H9 (cell line): Measurements from ENCODE around the gene ZNF329. TPM values are rescaled to one million over a fixed set of nuclear protein-coding genes. Genes with fewer than 3 reads are reported as not detected.
A peak's percentile ranks its signal among the peaks of the same experiment; 100 is the strongest.

Experiments
- DNase-seq: peaks from one replicate; pipeline ENCODE4 v3.0.0-alpha.2; 2017
- H2AFZ ChIP-seq: one replicate; pipeline ENCODE4 v1.6.1; 2013; ENCODE audit warnings: mild to moderate bottlenecking, low read length, control low read depth, moderate library complexity
- H2AK5ac ChIP-seq: 2 replicates; pipeline ENCODE4 v1.6.1; 2013; ENCODE audit warnings: low read length, control low read depth, mixed read lengths; ENCODE audit not compliant: insufficient read length
- H2BK120ac ChIP-seq: one replicate; pipeline ENCODE4 v1.6.1; 2013; ENCODE audit warnings: low read depth, mild to moderate bottlenecking, low read length, control low read depth, inconsistent platforms; ENCODE audit not compliant: poor library complexity, severe bottlenecking
- H2BK12ac ChIP-seq: 2 replicates; pipeline ENCODE4 v1.6.1; 2013; ENCODE audit warnings: low read length, control low read depth, mixed read lengths, low read depth; ENCODE audit not compliant: insufficient read length
- H2BK15ac ChIP-seq: 2 replicates; pipeline ENCODE4 v1.6.1; 2013; ENCODE audit warnings: low read depth, low read length, control low read depth
- H2BK20ac ChIP-seq: one replicate; pipeline ENCODE4 v1.6.1; 2013; ENCODE audit warnings: low read depth, mild to moderate bottlenecking, low read length, control low read depth, inconsistent platforms; ENCODE audit not compliant: poor library complexity, severe bottlenecking
- H2BK5ac ChIP-seq: 2 replicates; pipeline ENCODE4 v1.6.1; 2013; ENCODE audit warnings: low read length, control low read depth, mixed read lengths; ENCODE audit not compliant: insufficient read length
- H3K14ac ChIP-seq: 2 replicates; pipeline ENCODE4 v1.6.1; 2013; ENCODE audit warnings: low read length, control low read depth; ENCODE audit not compliant: insufficient read depth
- H3K18ac ChIP-seq: 2 replicates; pipeline ENCODE4 v1.6.1; 2013; ENCODE audit warnings: low read depth, mild to moderate bottlenecking, mixed read lengths, low read length, control low read depth; ENCODE audit not compliant: insufficient read length
- H3K23ac ChIP-seq: 2 replicates; pipeline ENCODE4 v1.6.1; 2013; ENCODE audit warnings: low read length, control low read depth, mixed read lengths, low read depth; ENCODE audit not compliant: insufficient read length
- H3K23me2 ChIP-seq: 2 replicates; pipeline ENCODE4 v1.6.1; 2013; ENCODE audit warnings: low read depth, mild to moderate bottlenecking, mixed read lengths, low read length, control low read depth; ENCODE audit not compliant: insufficient read length, poor library complexity, severe bottlenecking
- H3K27ac ChIP-seq: 2 replicates; pipeline ENCODE4 v1.5.1; 2013; ENCODE audit warnings: low read length, control low read depth, mixed read lengths, low read depth; ENCODE audit not compliant: insufficient read length
- H3K27me3 ChIP-seq: 2 replicates; pipeline ENCODE4 v1.6.1; 2013; ENCODE audit warnings: low read length, control low read depth, inconsistent platforms; ENCODE audit not compliant: insufficient read depth
- H3K4ac ChIP-seq: 2 replicates; pipeline ENCODE4 v1.6.1; 2013; ENCODE audit warnings: low read depth, mild to moderate bottlenecking, control low read depth, inconsistent platforms, low read length, moderate library complexity
- H3K4me1 ChIP-seq: 2 replicates; pipeline ENCODE4 v1.6.1; 2013; ENCODE audit warnings: low read length, control low read depth, inconsistent platforms; ENCODE audit not compliant: insufficient read depth
- H3K4me2 ChIP-seq: 2 replicates; pipeline ENCODE4 v1.6.1; 2013; ENCODE audit warnings: low read length, control low read depth, mixed read lengths; ENCODE audit not compliant: insufficient read length, insufficient read depth
- H3K56ac ChIP-seq: 2 replicates; pipeline ENCODE4 v1.6.1; 2013; ENCODE audit warnings: low read depth, mild to moderate bottlenecking, mixed read lengths, low read length, control low read depth; ENCODE audit not compliant: insufficient read length
- H3K79me1 ChIP-seq: 2 replicates; pipeline ENCODE4 v1.6.1; 2013; ENCODE audit warnings: low read depth, mild to moderate bottlenecking, moderate library complexity, low read length, control low read depth, inconsistent platforms; ENCODE audit not compliant: insufficient read depth, poor library complexity, severe bottlenecking
- H3K79me2 ChIP-seq: 2 replicates; pipeline ENCODE4 v1.6.1; 2013; ENCODE audit warnings: low read length, control low read depth, inconsistent platforms; ENCODE audit not compliant: insufficient read depth
- H3K9ac ChIP-seq: 2 replicates; pipeline ENCODE4 v1.6.1; 2013; ENCODE audit warnings: low read length, control low read depth, mixed read lengths; ENCODE audit not compliant: insufficient read length; ENCODE audit errors: extremely low read depth
- H3K9me3 ChIP-seq: one replicate; pipeline ENCODE4 v1.6.1; 2013; ENCODE audit warnings: low read depth, low read length, inconsistent platforms; ENCODE audit not compliant: control insufficient read depth
- H3T11ph ChIP-seq: one replicate; pipeline ENCODE4 v1.6.1; 2013; ENCODE audit warnings: mild to moderate bottlenecking, low read length, control low read depth, inconsistent platforms
- H4K20me1 ChIP-seq: one replicate; pipeline ENCODE4 v1.6.1; 2013; ENCODE audit not compliant: control insufficient read depth, insufficient read length, insufficient read depth
- H4K5ac ChIP-seq: 2 replicates; pipeline ENCODE4 v1.6.1; 2013; ENCODE audit warnings: low read depth, mild to moderate bottlenecking, mixed read lengths, low read length, control low read depth; ENCODE audit not compliant: insufficient read length
- H4K8ac ChIP-seq: replicated peaks from 2 replicates; pipeline ENCODE4 v1.6.1; 2013; ENCODE audit warnings: low read length, control low read depth, mixed read lengths, low read depth; ENCODE audit not compliant: insufficient read length
- H4K91ac ChIP-seq: 2 replicates; pipeline ENCODE4 v1.6.1; 2013; ENCODE audit warnings: low read depth, mild to moderate bottlenecking, moderate library complexity, mixed read lengths, low read length, control low read depth; ENCODE audit not compliant: insufficient read length
- H3K27ac Mint-ChIP-seq, 3 experiments: 2 replicates in 2 of 3; 3 replicates in 1 of 3; pipeline ENCODE4 v1.8.0; 2020 to 2021; ENCODE audit warnings: mixed read lengths in 3 of 3, mild to moderate bottlenecking in 1 of 3, moderate library complexity in 1 of 3
- H3K27me3 Mint-ChIP-seq: 2 replicates; pipeline ENCODE4 v1.8.0; 2021; ENCODE audit warnings: low read depth, mild to moderate bottlenecking, moderate library complexity, mixed read lengths
- H3K36me3 Mint-ChIP-seq, 3 experiments: 2 replicates in 2 of 3; 3 replicates in 1 of 3; pipeline ENCODE4 v1.8.0; 2020 to 2021; ENCODE audit warnings: low read depth in 3 of 3, mixed read lengths in 3 of 3; ENCODE audit not compliant: insufficient read depth in 1 of 3
- H3K4me1 Mint-ChIP-seq, 2 experiments: 2 replicates each; pipeline ENCODE4 v1.8.0; 2020; ENCODE audit warnings: mixed read lengths in 2 of 2
- H3K4me3 Mint-ChIP-seq, 2 experiments: 2 replicates in 1 of 2; 3 replicates in 1 of 2; pipeline ENCODE4 v1.8.0; 2020 to 2021; ENCODE audit warnings: mild to moderate bottlenecking in 2 of 2, mixed read lengths in 2 of 2, moderate library complexity in 1 of 2
- H3K9me3 Mint-ChIP-seq, 2 experiments: 2 replicates in 1 of 2; 3 replicates in 1 of 2; pipeline ENCODE4 v1.8.0; 2020; ENCODE audit warnings: mild to moderate bottlenecking in 2 of 2, mixed read lengths in 2 of 2, moderate library complexity in 1 of 2
- WGBS: extraction: QIAGEN DNeasy Blood & Tissue Kit; methylation state at CpG from one replicate; pipeline ENCODE4 v1.1.7; 2013; ENCODE audit warnings: missing lambda C conversion rate, low lambda C conversion rate, mixed read lengths; ENCODE audit not compliant: insufficient read length; ENCODE audit errors: extremely low coverage; 5-methylcytosine and 5-hydroxymethylcytosine counted together
- total RNA-seq: library from RNA; stranded (reverse); gene quantifications from 2 replicates; pipeline ENCODE4 v1.2.1, GENCODE V29; 2021
- TF ChIP-seq, protein P1 (sequence below): fragments of 200-600 bp; sonication (generic); conservative IDR thresholded peaks from 3 replicates; pipeline ENCODE4 v1.8.0; 2021; ENCODE audit warnings: antibody characterized with exemption, mild to moderate bottlenecking

Gene ZNF329
- total RNA-seq, 1 experiment from 2014 or later, result 12.1 TPM

DNA sequence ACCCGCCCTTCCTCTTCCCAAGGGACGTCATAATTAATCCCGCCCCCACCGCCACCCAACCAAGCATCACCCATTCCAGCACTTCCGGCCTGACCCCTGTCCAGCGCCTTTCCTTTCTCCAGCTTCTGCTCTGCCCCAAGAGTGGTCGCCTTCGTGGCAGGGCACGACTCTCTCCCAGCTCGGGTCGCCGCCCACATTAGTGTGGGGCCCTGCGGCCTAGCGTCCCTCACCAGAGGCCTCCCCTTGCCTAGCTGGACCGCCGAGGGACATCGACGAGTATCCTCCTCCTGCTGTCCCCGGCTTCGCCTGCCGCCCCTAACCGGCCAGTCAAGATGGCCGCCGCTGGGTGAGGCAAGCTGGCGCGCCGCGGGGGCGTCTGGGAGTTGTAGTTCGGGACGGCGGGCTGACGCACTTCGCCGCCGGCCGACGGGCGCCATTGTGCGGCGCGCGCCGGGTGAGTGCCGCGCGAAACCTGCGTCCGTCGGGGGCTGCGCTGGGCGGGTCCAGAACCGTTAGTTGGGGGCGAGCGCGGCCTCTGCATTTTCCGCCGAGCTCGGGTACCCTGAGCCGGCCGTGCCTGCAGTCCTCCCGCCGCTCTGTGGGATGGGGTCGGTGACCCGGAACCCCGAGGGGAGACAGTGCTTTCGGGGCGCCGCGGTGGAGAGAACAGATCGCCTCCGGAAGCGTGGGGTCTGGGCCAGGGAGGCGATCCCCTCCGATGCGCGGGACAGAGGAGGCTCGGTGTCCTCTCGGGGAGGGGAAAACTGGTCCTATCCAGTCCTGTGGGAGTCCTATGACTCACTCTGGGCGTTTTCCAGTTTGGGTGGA, 32.6 kb upstream of the ZNF329 start, which contains the start of gene ZNF274:
Gene ZNF274 (plus strand): TSS at position 73 of the 828 bp plus-strand sequence. CDS start 905 bp downstream, outside the sequence.
- no CpG with 5 or more reads among the region's 80 CpGs for WGBS

More for the DNA sequence above, 32.6 kb upstream of the ZNF329 start, which contains the start of gene ZNF274:
- Mint-ChIP-seq H3K4me3 (peak within 1 kb of the TSS; percentile 90 to 92), H3K27me3 (no peaks in the 10 kb centered on the region), H3K9me3 (peaks cover 53 to 82% of the 10 kb centered on the region in 2 experiments), H3K36me3 (peaks cover 49 to 66% (median 61%) of the 10 kb centered on the region in 3 experiments), H3K4me1 (peaks cover 4 to 11% of the 10 kb centered on the region in 2 experiments), H3K27ac (peak within 1 kb of the TSS; percentile 99)
- Histone ChIP-seq H3K79me2 (peaks cover 2% of the 10 kb centered on the region; the same call in 1 of the 2 replicates), H3K9ac (peak within 1 kb of the TSS; percentile 96), H3K23me2 (peaks cover 4% of the 10 kb centered on the region), H2BK12ac (peak within 1 kb of the TSS; percentile 47), H3K56ac (no peak within 1 kb of the TSS), H4K5ac (peak within 1 kb of the TSS; percentile 86), H3K4me1 (no peaks in the 10 kb centered on the region), H4K8ac (peak within 1 kb of the TSS; percentile 23), H2BK5ac (peak within 1 kb of the TSS; percentile 50), H3K79me1 (no peaks in the 10 kb centered on the region), H3K18ac (peak within 1 kb of the TSS; percentile 99), H2AFZ (no peak within 1 kb of the TSS), H3K4me2 (peak within 1 kb of the TSS; percentile 78), H3T11ph (peak within 1 kb of the TSS; percentile 60), H3K23ac (no peak within 1 kb of the TSS), H3K14ac (peak within 1 kb of the TSS; percentile 98), H2BK120ac (peak within 1 kb of the TSS; percentile 85), H3K9me3 (peaks cover 40% of the 10 kb centered on the region), H2BK15ac (peak within 1 kb of the TSS; percentile 81), H3K27me3 (no peaks in the 10 kb centered on the region), H3K27ac (peak within 1 kb of the TSS; percentile 72), H4K91ac (no peak within 1 kb of the TSS), H2BK20ac (no peak within 1 kb of the TSS), H4K20me1 (no peaks in the 10 kb centered on the region), H3K4ac (no peak within 1 kb of the TSS; the same call in 1 of the 2 replicates), H2AK5ac (no peak within 1 kb of the TSS)
- TF ChIP-seq, protein P1, sequence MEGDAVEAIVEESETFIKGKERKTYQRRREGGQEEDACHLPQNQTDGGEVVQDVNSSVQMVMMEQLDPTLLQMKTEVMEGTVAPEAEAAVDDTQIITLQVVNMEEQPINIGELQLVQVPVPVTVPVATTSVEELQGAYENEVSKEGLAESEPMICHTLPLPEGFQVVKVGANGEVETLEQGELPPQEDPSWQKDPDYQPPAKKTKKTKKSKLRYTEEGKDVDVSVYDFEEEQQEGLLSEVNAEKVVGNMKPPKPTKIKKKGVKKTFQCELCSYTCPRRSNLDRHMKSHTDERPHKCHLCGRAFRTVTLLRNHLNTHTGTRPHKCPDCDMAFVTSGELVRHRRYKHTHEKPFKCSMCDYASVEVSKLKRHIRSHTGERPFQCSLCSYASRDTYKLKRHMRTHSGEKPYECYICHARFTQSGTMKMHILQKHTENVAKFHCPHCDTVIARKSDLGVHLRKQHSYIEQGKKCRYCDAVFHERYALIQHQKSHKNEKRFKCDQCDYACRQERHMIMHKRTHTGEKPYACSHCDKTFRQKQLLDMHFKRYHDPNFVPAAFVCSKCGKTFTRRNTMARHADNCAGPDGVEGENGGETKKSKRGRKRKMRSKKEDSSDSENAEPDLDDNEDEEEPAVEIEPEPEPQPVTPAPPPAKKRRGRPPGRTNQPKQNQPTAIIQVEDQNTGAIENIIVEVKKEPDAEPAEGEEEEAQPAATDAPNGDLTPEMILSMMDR, result no peak
- peak; percentile 96 for DNase-seq
